CD4-positive, alpha-beta memory T cell (primary cell): ENCODE data around the gene ERICH6. TPM values are rescaled to one million over a fixed set of nuclear protein-coding genes. Genes with fewer than 3 reads are reported as not detected.

Source experiments
- CTCF ChIA-PET: fragments of 350-600 bp; sonication (Branson Sonifier 250); formaldehyde crosslinking; loops from one replicate; lab custom pipeline; 2021; ENCODE audit warnings: inconsistent platforms; ENCODE audit not compliant: partially characterized antibody; lab: Charles Lee
- POLR2A ChIA-PET: fragments of 350-600 bp; sonication (Branson Sonifier 250); formaldehyde crosslinking; loops from one replicate; lab custom pipeline; 2021; ENCODE audit not compliant: partially characterized antibody; lab: Charles Lee
- DNase-seq, 5 donors: peaks; one replicate each; pipeline versions ENCODE4 v3.0.0 to v3.0.0-alpha.2; 2020 to 2022; ENCODE audit warnings: mixed read lengths in 1 of 5
- H3K27ac ChIP-seq: one replicate; pipeline ENCODE4 v1.7.0; 2013; ENCODE audit warnings: low read depth, low read length
- H3K27me3 ChIP-seq: 2 replicates; pipeline ENCODE4 v1.7.0; 2013; ENCODE audit warnings: mild to moderate bottlenecking, low read length, moderate library complexity; ENCODE audit not compliant: insufficient read depth
- H3K36me3 ChIP-seq: 2 replicates; pipeline ENCODE4 v1.7.0; 2013; ENCODE audit warnings: mild to moderate bottlenecking, low read length, moderate library complexity; ENCODE audit not compliant: insufficient read depth
- H3K4me1 ChIP-seq: 2 replicates; pipeline ENCODE4 v1.7.0; 2013; ENCODE audit warnings: mild to moderate bottlenecking, low read length, moderate library complexity; ENCODE audit not compliant: insufficient read depth
- H3K4me3 ChIP-seq, 2 donors: one replicate each; pipeline ENCODE4 v1.7.0; 2013; ENCODE audit warnings: low read length in 2 of 2, mild to moderate bottlenecking in 1 of 2
- H3K9me3 ChIP-seq, 2 donors: one replicate each; pipeline ENCODE4 v1.7.0; 2013; ENCODE audit warnings: low read length in 2 of 2, control low read depth in 1 of 2; ENCODE audit not compliant: control insufficient read depth in 1 of 2
- H3K27ac Mint-ChIP-seq, 7 donors: one replicate each; pipeline ENCODE4 v1.8.0; 2020 to 2021; ENCODE audit warnings: mixed read lengths in 7 of 7, mild to moderate bottlenecking in 6 of 7, inconsistent platforms in 3 of 7, moderate library complexity in 3 of 7
- H3K27me3 Mint-ChIP-seq, 2 donors: one replicate each; pipeline ENCODE4 v1.8.0; 2020 to 2021; ENCODE audit warnings: mixed read lengths in 2 of 2
- H3K36me3 Mint-ChIP-seq, 2 donors: one replicate each; pipeline ENCODE4 v1.8.0; 2020 to 2021; ENCODE audit warnings: mixed read lengths in 2 of 2, inconsistent platforms in 1 of 2, mild to moderate bottlenecking in 1 of 2
- H3K4me1 Mint-ChIP-seq, 4 donors: one replicate each; pipeline ENCODE4 v1.8.0; 2020 to 2021; ENCODE audit warnings: mixed read lengths in 4 of 4, mild to moderate bottlenecking in 1 of 4
- H3K4me3 Mint-ChIP-seq, 8 donors: one replicate each; pipeline ENCODE4 v1.8.0; 2020 to 2021; ENCODE audit warnings: mixed read lengths in 8 of 8, mild to moderate bottlenecking in 7 of 8, moderate library complexity in 6 of 8, inconsistent platforms in 3 of 8
- H3K9me3 Mint-ChIP-seq, 8 donors: one replicate each; pipeline ENCODE4 v1.8.0; 2020 to 2021; ENCODE audit warnings: mixed read lengths in 8 of 8, mild to moderate bottlenecking in 5 of 8, inconsistent platforms in 3 of 8, moderate library complexity in 1 of 8
- intact Hi-C: fragments of 100-400 bp; cut with micrococcal nuclease; formaldehyde crosslinking; loops from one replicate; pipeline ENCODE4 v1.15.1; 2023
- polyA plus RNA-seq, 2 donors: library from polyadenylated mRNA; unstranded; fragments of 300-500 nt; fragmentation: Illumina TruSeq; gene quantifications; one replicate each; pipeline ENCODE4 v1.2.3, GENCODE V29; 2021
- total RNA-seq, 2 experiments: library from RNA; stranded (reverse); gene quantifications; one replicate each; pipeline ENCODE4 v1.2.3, GENCODE V29; 2021

Gene ERICH6
- total and polyA plus RNA-seq, 4 experiments from 2014 or later, result 0.75 TPM; not detected in 3

DNA sequence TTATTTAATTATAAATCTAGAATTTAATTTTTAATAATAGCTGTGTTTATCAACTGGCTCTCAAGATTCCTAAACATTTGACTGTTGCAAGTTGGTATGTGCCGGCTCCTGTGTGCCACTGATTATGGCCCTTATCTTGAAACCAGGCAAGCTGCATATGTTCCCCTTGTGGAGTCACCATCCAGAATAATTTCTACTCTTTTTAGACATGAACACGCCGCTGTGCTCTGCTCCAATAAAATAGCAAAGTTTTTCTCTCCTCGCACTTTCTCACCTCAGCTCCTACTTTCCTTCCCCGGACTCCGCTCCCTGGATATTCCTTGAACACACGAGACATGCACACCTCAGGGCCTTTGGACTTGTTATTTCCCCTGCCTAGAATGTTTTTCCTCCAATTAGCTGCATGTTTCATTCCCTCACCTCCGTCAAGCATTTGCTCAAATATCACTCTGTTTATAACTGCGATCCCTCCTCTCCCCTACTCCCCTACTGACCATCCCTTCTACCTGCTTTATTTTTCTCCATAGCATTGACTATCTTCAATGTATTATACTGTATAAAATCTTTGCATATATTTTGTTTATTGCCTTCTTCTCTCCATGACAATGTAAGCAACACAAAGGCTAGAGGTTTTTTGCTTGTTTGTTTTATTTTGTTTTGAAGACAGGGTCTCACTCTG is 26.1 kb upstream of the ERICH6 start:
- POLR2A ChIA-PET, result interaction anchor here (1.2 kb wide), 1 partner anchor 8 kb away, joined by 3 read pairs; no protein-coding TSS in a partner anchor
- H3K9me3 ChIP-seq, result no peaks in the 10 kb centered on the region
- Mint-ChIP-seq H3K27ac (peak overlapping the region in 1 of 7 donors; percentile 25), H3K4me1 (no peaks in the 10 kb centered on the region), H3K9me3 (peaks cover 0 to under 1% (median 0%) of the 10 kb centered on the region in 8 donors), H3K27me3 (no peaks in the 10 kb centered on the region), H3K36me3 (no peaks in the 10 kb centered on the region), H3K4me3 (no peak overlapping the region)
- CTCF ChIA-PET, result interaction anchor here (1.2 to 2.5 kb wide), 3 partner anchors 8 to 415 kb away, joined by 5 to 7 read pairs (median 6); no protein-coding TSS in a partner anchor
- no peaks in the 10 kb centered on the region for H3K27me3 ChIP-seq
- no peaks in the 10 kb centered on the region for H3K4me1 ChIP-seq
- H3K4me3 ChIP-seq, result no peak overlapping the region
- intact Hi-C loops, result no loop called here
- H3K27ac ChIP-seq, result no peak overlapping the region
- H3K36me3 ChIP-seq, result no peaks in the 10 kb centered on the region
- no peak for DNase-seq

GRCh38 chr3:150727653-150728502 is 24.2 kb upstream of the ERICH6 start:
- Histone ChIP-seq H3K27me3 (no peaks in the 10 kb centered on the region), H3K27ac (no peak overlapping the region), H3K9me3 (no peaks in the 10 kb centered on the region), H3K36me3 (no peaks in the 10 kb centered on the region), H3K4me1 (peaks cover 5% of the 10 kb centered on the region), H3K4me3 (no peak overlapping the region)
- ChIA-PET POLR2A (no interaction called here), CTCF (interaction anchor here (1.1 to 2.5 kb wide), 3 partner anchors 60 to 137 kb away, joined by 3 to 6 read pairs (median 4); no protein-coding TSS in a partner anchor)
- DNase-seq, result no peak
- Mint-ChIP-seq H3K4me1 (peaks cover under 1 to 8% (median 5%) of the 10 kb centered on the region in 4 donors), H3K27me3 (no peaks in the 10 kb centered on the region), H3K36me3 (no peaks in the 10 kb centered on the region), H3K9me3 (peaks cover 0 to 2% (median 0%) of the 10 kb centered on the region in 8 donors), H3K27ac (no peak overlapping the region), H3K4me3 (no peak overlapping the region)
- intact Hi-C loops, result no loop called here

DNA sequence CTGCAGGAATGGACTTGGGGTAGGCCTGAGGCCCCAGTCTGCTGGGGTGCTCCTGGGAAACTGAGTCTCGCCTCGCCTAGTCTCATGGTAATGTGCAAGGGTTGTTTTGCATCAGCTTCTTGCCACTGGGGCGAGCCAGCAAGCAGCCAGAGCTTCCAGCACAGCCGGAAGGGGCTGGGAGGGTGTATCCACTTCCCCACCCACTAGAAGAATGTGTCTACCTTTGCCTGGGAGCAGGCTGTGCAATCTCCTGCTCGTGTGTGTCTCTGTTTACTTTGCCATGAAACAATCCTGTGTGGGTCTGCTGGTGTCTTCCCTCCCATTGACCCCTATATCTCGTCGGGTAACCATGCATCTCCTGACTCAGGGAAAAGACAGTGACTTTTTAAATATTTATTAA is 21.8 kb upstream of the ERICH6 start:
- Histone ChIP-seq H3K36me3 (no peaks in the 10 kb centered on the region), H3K4me3 (no peak overlapping the region), H3K9me3 (no peaks in the 10 kb centered on the region), H3K4me1 (peaks cover 12% of the 10 kb centered on the region), H3K27me3 (no peaks in the 10 kb centered on the region), H3K27ac (no peak overlapping the region)
- Mint-ChIP-seq H3K36me3 (no peaks in the 10 kb centered on the region), H3K27ac (no peak overlapping the region), H3K4me3 (no peak overlapping the region), H3K9me3 (peaks cover 0 to 2% (median 0%) of the 10 kb centered on the region in 8 donors), H3K4me1 (peaks cover 6 to 11% (median 8%) of the 10 kb centered on the region in 4 donors), H3K27me3 (no peaks in the 10 kb centered on the region)
- ChIA-PET CTCF (no interaction called here), POLR2A (no interaction called here)
- no peak for DNase-seq
- intact Hi-C loops, result no loop called here

DNA sequence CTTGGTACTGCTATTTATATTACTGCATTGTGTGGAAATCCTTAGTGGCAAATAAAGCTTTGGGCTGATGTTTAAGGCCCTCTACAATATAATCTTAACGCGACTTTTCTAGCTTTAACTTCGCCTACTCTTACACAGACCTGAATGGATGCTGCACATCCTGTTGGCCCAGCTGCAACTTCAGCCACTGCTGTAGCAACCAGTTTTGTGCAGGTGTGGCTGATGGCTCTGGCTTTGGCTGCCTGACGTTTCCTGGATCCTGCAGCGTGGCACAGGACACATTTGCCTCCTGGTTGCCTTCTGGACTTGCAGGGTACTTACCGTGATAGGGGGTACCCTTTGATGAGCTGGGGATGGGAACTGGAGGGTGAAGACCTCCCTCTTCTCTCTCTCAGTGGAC is 20.2 kb upstream of the ERICH6 start:
- no peaks in the 10 kb centered on the region for H3K9me3 ChIP-seq
- POLR2A ChIA-PET, result no interaction called here
- DNase-seq, result no peak
- H3K27ac ChIP-seq, result no peak overlapping the region
- Mint-ChIP-seq H3K27ac (no peak overlapping the region), H3K27me3 (no peaks in the 10 kb centered on the region), H3K36me3 (no peaks in the 10 kb centered on the region), H3K9me3 (peaks cover 0 to 2% (median 0%) of the 10 kb centered on the region in 8 donors), H3K4me1 (peaks cover 6 to 11% (median 8%) of the 10 kb centered on the region in 4 donors), H3K4me3 (no peak overlapping the region)
- intact Hi-C loops, result no loop called here
- no peaks in the 10 kb centered on the region for H3K36me3 ChIP-seq
- H3K27me3 ChIP-seq, result no peaks in the 10 kb centered on the region
- peaks cover 12% of the 10 kb centered on the region for H3K4me1 ChIP-seq
- CTCF ChIA-PET, result interaction anchor here (1.3 to 6.1 kb wide), 2 partner anchors 40 to 140 kb away, joined by 3 to 54 read pairs; no protein-coding TSS in a partner anchor
- H3K4me3 ChIP-seq, result no peak overlapping the region

- CTCF ChIA-PET, result interaction anchor here (0.6 to 6.1 kb wide), 18 partner anchors 7 to 434 kb away, joined by 3 to 54 read pairs (median 5); partner anchors contain the start of genes ERICH6, SELENOT and SIAH2
- Mint-ChIP-seq H3K36me3 (no peaks in the 10 kb centered on the region), H3K27ac (peak overlapping the region in 1 of 7 donors; percentile 79), H3K4me3 (no peak overlapping the region), H3K4me1 (peaks cover 6 to 11% (median 8%) of the 10 kb centered on the region in 4 donors), H3K9me3 (peaks cover 0 to 7% (median 0%) of the 10 kb centered on the region in 8 donors), H3K27me3 (no peaks in the 10 kb centered on the region)
- Histone ChIP-seq H3K4me3 (no peak overlapping the region), H3K9me3 (no peaks in the 10 kb centered on the region), H3K27me3 (no peaks in the 10 kb centered on the region), H3K27ac (no peak overlapping the region), H3K4me1 (peaks cover 12% of the 10 kb centered on the region), H3K36me3 (no peaks in the 10 kb centered on the region)
- intact Hi-C loops, result no loop called here
- POLR2A ChIA-PET, result interaction anchor here (0.8 to 2.9 kb wide), 2 partner anchors 38 to 41 kb away, joined by 4 to 25 read pairs; partner anchors contain the start of gene SIAH2
- DNase-seq, result no peak
These were observed 18.5 kb upstream of the ERICH6 start for GRCh38 chr3:150722267-150722666.

GRCh38 chr3:150721285-150722130 is 17.8 kb upstream of the ERICH6 start:
- peaks cover 0 to 8% (median 2%) of the 10 kb centered on the region in 8 donors for H3K9me3 Mint-ChIP-seq
- no peaks in the 10 kb centered on the region for H3K27me3 ChIP-seq
- peaks cover 6 to 11% (median 8%) of the 10 kb centered on the region in 4 donors for H3K4me1 Mint-ChIP-seq
- intact Hi-C loops, result loop anchor here (1.0 to 2.0 kb wide), 5 partner anchors 42 to 561 kb away; partner anchors contain the start of gene SIAH2
- H3K36me3 Mint-ChIP-seq, result no peaks in the 10 kb centered on the region
- peaks cover 12% of the 10 kb centered on the region for H3K4me1 ChIP-seq
- H3K27ac ChIP-seq, result no peak overlapping the region
- POLR2A ChIA-PET, result interaction anchor here (0.8 to 2.9 kb wide), 5 partner anchors 8 to 66 kb away, joined by 3 to 25 read pairs (median 3); partner anchors contain the start of gene SIAH2
- peak overlapping the region in 1 of 8 donors; percentile 48 for H3K4me3 Mint-ChIP-seq
- CTCF ChIA-PET, result interaction anchor here (0.7 to 6.1 kb wide), 25 partner anchors 8 to 435 kb away, joined by 3 to 54 read pairs (median 5); partner anchors contain the start of genes ERICH6, SELENOT and SIAH2
- DNase-seq, result peak in 4 of 5 donors; percentile 67 to 75 (median 68)
- H3K27me3 Mint-ChIP-seq, result no peaks in the 10 kb centered on the region
- H3K27ac Mint-ChIP-seq, result peak overlapping the region in 2 of 7 donors; percentile 11 to 53
- H3K4me3 ChIP-seq, result no peak overlapping the region
- H3K9me3 ChIP-seq, result no peaks in the 10 kb centered on the region
- H3K36me3 ChIP-seq, result no peaks in the 10 kb centered on the region
